HG03108 (cell line): ENCODE results near the gene MYOCD.
"Not testable (repeated sequence)": the region's sequence is repeated elsewhere in the genome, so short reads cannot be mapped to it uniquely, and the experiment has no call there.

Experiments
- ATAC-seq: cut with Tn5 transposase; IDR thresholded peaks from one replicate; pipeline ENCODE4 v1.9.1; 2021; ENCODE audit warnings: moderate library complexity; ENCODE audit not compliant: unreplicated experiment

The MYOCD gene, protein sequence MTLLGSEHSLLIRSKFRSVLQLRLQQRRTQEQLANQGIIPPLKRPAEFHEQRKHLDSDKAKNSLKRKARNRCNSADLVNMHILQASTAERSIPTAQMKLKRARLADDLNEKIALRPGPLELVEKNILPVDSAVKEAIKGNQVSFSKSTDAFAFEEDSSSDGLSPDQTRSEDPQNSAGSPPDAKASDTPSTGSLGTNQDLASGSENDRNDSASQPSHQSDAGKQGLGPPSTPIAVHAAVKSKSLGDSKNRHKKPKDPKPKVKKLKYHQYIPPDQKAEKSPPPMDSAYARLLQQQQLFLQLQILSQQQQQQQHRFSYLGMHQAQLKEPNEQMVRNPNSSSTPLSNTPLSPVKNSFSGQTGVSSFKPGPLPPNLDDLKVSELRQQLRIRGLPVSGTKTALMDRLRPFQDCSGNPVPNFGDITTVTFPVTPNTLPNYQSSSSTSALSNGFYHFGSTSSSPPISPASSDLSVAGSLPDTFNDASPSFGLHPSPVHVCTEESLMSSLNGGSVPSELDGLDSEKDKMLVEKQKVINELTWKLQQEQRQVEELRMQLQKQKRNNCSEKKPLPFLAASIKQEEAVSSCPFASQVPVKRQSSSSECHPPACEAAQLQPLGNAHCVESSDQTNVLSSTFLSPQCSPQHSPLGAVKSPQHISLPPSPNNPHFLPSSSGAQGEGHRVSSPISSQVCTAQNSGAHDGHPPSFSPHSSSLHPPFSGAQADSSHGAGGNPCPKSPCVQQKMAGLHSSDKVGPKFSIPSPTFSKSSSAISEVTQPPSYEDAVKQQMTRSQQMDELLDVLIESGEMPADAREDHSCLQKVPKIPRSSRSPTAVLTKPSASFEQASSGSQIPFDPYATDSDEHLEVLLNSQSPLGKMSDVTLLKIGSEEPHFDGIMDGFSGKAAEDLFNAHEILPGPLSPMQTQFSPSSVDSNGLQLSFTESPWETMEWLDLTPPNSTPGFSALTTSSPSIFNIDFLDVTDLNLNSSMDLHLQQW

DNA sequence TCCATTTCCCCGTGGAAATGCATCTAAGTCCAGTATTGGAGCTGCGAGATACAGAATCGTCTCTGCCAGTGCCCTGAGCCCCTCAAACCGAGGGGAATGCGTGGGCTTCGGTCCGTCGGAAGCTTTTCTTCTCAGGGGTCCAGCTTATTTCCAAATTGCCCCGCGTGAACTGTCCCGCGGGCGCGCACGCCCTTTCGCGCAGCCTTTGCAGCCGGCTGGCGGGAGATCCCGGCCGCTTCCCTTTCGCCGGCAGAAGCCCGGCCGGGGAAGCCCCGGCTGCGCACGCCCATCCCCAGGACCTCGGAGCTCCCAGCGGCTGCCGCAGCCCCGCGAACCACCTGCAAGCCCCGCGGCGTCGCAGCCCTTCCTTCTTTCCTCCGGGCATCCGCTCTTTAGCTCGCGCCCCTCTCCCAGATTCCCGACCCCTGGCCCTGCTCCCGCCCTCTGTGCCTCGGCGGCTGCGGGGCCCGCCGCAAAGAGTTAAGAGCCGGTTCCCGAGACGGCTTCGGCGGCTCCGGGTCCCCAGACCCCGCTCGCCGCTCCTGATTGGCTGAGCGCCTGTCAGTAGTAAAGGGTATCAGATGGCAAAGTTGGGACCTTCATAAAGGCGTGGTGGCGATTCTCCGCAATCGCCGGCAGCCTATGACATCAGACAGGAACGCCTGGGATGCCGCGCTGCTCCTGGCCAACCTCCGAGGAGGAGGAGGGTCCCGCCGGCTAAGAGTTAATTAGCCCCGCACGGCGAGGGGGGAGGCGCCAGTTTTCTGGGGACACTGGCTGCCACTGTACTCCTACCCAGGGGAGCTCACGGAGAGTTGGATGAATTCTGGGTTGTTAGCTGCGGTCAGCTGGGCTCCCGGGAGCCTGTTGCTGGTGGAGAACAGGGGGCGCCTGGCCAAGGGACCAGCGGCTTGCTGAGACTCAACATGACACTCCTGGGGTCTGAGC lies at the start of gene MYOCD:
TSS of gene MYOCD (plus strand) at position 628 of the 948 bp plus-strand sequence. CDS start at position 927, 299 bp downstream.
- ATAC-seq, result no peak

DNA sequence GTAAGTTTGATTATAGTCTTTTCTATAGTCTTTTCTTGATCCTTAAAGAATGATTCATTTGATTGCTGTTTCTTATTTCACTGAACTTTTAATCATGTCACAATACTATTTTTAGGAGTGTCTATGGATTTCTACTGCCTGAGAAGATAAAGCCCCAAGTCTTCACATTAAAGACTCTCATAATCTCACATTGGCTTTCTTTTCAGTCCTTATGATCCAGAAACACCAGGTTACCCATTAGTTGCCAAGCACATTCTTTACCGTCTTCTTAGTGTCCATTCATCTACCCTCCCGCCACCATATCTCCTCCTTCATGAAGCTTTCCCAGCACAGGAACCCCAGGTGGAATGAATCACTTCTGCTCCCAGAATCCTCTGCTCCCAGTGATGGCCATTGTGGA lies 49.5 kb upstream of the MYOCD start:
- ATAC-seq, result no peak

DNA sequence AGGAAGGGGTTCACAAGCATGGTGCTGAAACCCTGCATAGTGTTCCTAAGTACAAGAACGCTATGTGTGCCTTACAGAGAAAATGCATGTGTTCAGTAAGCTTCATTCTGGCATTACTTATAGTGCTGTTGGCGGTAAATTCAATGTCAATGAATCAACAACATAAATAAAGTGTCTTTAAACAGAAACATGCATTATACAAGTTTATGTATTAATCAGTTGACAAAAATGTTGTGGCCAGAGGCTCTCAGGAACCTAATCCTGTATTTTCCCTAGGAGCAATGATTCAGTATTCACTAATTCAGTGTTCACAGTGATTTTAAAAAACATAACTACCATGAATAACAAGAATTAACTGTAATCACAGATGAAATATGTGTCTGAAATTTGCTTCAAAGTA lies 47.1 kb upstream of the MYOCD start:
- ATAC-seq, result no peak

DNA sequence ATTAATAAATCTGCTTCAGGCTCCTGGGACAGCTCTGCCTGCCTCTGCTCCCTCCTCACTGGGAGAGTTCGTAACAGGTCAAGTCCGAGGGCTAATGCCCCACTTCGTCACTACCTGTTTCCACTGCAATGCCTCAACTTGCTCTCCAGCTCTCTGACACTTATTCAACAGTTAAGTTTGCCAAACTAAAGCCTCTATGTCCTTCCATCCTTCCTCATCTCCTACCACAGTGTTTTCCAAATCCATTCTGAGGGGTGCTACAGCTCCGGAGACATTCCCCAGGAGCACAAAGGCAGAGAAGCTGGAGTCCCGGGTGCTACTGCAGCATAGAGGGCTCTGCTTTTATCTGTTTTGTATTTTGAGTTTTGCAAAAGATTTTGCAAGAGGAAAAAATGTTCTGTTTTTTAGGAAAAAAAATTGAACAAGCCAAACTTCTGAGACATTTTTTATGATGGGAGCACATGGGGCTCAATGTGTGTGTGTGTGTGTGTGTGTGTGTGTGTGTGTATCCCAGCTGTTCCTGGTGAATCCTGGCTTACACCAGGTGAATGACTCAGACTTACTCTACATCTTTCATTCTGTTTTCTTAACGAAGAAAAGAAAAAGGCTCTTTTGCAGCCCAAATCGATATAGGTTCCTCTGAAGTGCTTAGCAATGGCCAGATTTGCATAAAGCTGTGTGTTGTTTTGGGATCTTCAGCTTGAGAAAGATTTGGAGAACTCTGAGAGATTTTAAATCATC lies 46.1 kb upstream of the MYOCD start:
- ATAC-seq, result no peak

DNA sequence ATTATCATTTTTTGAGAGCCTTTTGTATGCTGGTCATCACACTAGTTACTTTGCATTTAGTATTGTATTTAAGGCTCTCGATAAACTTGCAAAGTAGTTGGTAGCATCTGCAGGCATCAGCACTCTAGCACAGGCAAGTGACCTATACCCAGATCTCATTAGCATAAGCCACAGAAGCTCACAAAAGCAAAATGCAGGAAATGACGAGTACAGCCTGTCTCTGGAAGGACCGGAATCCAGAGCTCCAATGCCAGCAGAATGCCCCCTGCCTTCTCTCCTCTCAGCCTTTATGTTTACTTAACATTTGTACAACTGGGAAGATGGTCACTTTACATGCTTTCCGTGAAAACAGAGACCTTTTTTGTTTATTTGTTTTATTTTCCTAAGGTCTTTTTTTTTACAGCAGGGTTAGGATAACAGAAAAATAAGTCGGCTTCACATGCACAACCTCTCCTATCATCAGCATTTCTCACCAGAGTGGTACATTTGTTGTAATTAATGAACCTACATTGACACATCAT lies 45.4 kb upstream of the MYOCD start:
- ATAC-seq, result no peak

DNA sequence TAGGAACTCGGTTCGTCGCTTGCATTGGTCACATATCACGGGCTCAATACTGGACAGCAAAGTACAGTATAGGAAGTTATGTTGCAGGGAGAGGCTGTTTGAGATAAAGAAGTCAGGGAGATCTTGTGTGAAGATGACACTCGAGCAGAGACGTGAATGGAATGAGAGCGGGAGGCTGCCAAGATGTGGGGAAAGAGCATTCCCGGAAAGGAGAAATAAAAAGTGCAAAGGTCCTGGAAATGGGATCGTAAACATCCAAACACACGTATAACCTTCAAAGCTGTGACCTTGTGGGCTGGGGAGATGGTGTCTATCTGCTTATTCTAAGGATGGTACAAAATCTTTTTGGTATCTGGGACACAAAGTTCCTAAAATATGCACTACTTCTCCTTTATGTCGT lies 43.0 kb upstream of the MYOCD start:
- ATAC-seq, result no peak

DNA sequence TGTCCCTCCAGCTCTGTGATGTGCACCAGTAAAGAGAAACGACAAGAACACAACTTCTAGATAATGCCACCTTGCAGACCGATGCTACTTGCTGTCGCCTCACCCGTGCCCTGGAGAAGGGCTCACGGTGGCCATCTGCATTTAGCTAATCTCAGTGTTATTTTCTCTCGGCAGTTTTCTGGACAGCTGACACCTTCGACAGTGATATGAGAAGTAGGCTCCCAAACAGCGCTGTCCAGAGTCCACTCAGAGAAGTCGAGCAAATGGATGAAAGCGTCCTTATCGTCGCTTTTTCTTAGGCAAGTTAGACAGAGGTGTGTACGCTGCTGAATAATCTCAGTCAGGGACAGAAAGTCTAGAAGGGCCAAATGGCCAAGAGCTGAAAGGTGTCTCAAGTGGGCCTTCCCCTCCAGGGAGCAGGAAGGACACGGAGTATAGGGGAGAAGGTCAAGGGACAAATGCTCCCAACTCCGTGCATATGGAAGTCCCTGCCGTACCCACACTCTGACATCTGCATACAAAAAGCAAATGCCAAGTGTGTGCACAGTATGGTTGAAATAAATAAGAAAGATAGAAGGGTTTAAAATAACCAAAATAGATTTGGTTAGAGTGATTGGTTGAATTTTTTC lies 42.4 kb upstream of the MYOCD start:
- ATAC-seq, result no peak

DNA sequence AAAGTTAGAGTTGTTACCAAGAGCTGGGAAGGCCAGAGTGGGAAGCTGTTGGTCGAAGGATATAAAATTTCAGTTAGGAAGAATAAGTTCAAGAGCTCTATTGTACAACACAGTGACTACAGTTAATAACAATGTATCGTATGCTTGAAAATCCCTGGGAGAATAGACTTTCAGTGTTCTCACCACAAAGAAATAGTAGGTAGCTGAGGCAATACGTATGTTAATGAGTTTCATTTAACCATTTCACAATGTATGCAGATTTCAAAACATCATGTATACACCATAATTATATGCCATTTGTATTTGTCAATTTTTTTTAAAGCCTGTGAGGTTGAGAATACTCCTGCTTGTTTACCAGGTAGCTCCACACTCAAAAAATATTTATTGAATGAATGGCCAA lies 41.5 kb upstream of the MYOCD start:
- no peak for ATAC-seq

DNA sequence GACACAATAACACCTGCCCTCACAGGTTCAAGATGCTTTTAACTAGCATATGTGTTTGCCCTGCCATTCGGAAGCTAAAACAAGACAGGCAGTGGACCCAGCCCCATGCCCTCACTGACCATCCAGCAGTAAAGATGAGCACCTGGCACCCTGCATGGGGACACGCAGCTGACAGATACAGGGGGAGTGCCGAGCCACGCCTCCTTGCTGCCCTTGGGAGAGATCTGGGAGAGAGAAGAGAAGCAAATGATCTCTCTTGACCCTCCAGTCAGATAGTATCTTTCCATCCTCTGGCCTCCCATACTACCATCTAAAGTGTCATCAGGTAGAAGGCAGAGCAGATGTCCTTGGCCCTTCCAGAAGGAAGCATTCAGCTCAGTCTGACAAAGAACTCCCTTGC lies 40.6 kb upstream of the MYOCD start:
- ATAC-seq, result no peak

DNA sequence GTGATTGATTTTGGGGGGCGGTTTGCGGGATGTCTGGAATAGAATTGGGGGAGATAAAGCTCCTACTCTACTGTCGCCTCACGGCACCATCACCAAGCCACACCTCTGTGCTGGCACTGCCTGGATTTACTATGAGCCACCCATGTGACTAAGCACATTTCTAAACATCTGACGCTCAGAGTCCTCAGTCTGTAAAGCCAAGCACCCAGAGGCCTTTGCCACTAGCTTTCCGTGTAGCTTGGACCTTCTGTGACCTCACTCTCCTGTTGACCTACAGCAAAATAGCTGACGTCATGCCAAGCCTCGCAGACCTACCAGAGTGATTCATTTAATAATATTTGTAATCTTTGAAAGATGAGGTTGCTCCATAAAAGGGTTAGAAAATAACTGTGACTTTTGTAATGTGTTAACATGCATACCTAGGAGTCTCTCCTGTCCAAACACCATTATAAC lies 38.5 kb upstream of the MYOCD start:
- no peak for ATAC-seq

DNA sequence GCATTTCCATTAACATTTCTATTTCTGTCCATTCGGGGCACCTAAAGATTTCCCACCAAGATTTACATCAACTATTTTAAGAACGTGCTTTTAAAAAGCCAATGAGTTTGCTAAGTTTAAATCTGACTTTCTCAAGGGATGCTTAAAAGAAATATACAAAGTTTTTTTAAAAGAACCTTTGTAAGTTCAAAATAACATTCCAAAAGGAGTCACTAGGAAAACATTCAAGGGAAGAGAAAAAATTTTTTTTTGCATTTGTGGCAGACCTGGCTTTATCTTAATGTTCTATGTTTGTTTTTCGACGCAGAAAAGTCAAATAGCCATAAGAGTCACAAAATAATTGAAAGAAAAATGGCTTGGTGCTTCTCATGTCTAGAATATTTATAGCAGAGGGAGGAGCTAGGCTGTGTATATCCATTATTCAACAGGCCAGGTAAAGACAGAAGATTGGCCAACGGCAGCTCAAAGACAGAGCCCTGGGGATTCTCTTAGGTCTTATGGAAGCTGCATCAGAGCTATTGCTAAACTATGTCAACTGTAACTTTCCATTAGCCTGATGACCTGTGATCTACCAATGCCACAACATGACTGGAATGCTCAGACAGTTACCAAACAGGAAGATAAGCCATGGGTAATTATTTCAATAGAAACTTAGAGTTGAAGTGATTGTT lies 37.8 kb upstream of the MYOCD start:
- ATAC-seq, result no peak

DNA sequence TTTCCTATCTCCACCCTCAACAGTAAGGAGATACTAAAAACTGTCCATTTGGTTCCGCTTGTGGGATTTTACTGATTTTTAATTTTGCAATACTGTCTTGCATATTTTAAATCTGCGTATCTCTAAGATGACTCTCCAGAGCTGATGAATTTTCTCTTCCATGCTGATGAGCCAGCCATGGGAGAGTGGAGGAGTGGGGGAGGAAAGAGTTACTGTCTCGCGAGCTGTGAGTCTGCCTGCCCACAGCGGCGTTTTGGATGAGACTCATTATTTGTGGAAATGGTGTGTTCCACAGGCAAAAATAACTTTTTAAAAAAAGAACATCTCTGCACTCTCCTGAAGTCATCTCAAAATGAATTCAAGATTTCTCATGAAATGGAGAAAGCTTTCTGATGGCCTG lies 34.6 kb upstream of the MYOCD start:
- no peak for ATAC-seq

DNA sequence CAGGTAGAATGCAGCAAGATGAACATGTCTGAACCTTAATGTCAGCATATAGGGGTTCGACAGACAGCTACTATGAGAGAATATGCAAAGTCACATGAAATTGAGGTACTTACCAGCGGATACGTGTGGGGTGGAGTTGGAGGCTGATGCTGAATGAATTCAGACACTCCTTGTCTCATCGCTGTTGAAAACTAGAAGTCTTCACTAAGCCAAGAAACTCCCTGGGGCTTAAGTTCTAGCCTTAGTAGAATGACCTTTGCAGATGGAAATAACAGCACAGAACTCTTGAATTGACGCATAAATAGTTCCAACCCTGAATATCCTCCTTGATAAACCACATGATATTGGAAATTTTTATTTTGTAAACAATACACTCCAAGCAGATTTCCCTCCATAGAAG lies 32.9 kb upstream of the MYOCD start:
- no peak for ATAC-seq

DNA sequence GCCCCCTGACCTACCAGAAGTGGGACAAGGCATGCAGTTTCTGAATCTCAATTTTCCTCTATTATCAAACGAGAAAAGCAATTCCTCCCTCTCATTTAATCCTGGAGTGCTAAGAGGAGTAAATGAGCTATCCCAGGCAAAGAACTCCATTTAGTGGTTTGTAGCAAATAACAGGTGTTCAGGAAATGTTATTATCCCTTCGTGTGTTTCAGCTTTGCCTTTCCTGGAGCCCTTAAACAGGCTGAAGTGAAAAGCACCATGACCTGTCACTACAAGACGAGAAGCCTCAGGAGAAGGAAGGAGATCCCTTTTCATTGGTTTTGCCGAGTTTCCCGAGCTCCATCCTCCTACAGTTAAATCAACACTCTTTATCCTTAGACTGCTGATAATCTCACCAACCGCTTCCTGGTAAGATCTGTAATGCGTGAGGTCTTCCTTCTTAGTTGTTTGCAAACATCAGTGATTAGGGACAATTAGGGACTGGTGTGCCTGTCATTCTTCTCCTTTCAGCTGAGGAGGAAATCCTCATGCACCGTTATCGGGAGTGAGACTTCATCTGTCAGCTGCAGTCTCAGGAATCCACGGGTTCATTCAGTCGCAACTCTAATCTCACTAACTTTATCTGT lies 30.8 kb upstream of the MYOCD start:
- no peak for ATAC-seq

DNA sequence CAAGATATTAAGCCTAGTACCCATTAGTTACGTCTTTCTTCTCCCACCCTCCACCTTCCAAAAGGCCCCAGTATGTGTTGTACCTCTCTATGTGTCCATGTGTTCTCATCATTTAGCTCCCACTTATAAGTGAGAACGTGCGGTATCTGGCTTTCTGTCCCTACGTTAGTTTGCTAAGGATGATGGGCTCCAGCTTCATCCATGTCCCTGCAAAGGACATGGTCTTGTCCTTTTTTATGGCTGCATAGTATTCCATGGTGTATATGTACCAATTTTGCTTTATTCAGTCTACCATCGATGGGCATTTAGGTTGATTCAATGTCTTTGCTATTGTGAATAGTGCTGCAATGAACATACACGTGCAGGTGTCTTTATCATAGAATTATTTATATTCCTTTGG lies 29.7 kb upstream of the MYOCD start:
- not testable (repeated sequence) for ATAC-seq

DNA sequence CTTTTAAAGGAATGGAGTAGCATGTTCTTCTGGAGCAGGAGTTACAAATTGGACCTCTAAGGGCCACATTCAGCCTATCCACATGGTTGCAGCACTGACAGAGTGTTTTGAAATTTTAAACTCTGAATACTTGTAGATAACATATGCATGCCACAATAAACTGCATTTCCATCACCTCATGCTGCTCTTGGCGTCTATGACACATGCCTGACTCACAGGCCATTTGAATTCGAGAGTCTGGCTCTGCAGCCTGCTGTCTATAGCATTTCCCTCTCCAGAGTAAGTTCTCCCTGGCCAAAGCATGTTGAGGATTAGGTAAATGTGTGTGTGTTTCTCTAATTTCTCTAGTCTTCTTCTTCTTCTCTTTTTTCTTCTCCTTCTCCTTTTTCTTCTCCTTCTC lies 28.7 kb upstream of the MYOCD start:
- no peak for ATAC-seq

DNA sequence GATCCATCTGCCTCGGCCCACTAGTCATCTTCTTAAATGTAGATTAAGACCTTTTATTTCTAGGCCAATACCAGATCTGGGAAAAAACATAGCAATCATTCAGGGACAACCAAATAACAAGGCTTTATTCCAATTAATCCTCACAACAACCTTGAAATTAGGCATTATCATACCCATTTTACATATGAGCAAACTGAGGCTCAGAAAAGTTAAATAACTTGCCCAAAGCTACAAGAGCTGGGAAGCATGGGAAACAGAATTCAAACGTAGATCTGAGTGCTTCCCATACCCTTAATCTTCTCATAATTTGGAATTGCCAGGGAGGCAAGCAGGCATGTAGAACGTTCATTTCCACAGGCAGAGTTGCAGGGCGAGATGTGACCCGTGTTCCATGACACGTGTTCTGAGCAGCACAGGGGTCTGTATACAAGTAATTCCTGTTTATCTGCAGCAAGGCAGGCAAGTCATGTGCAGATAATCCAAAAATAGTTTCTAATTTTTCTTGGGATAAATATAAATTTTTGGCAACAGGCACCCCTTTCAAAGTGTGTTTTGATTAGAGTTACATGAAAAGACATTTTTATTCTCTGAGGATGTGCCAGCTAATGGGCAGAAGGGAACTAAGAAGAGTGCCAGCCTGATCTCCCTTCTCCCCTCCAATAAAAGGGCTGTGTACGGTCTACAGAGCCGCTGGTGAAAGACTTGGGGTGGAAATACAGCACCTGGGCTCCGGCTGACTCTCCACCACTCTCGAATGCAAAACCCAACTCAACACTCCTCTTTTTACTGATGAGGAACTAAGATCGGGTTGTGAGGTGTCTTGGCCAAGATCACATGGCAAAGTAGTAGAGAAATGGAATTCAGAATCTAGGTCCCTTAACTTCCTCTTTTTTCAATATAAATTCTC lies 27.7 kb upstream of the MYOCD start:
- no peak for ATAC-seq
